ENCODE data around the gene RAX2. TPM values are rescaled to one million over a fixed set of nuclear protein-coding genes. Genes with fewer than 3 reads are reported as not detected.

The RAX2 gene
- polyA plus RNA-seq, 1 of the 3 experiments (the other 2 are of a cell fraction), result not detected

- CTCF ChIA-PET, result interaction anchor here (0.9 to 3.4 kb wide), 2 partner anchors 10 to 13 kb away, joined by 3 to 13 read pairs; partner anchors contain the start of genes APBA3 and MRPL54
- no peak for TF ChIP-seq CHD2 (IDR thresholded peaks at IDR 0.05; ENCODE audit: low read length, partially characterized antibody)
- TF ChIP-seq MXI1 (IDR thresholded peaks at IDR 0.05; ENCODE audit: low read depth, low read length), result no peak
- TF ChIP-seq SIN3A (IDR thresholded peaks at IDR 0.05; ENCODE audit: borderline replicate concordance, low read depth, low read length), result no peak
- no peak for TF ChIP-seq TCF12 (IDR thresholded peaks at IDR 0.05)
- no peak for TF ChIP-seq FOXM1 (IDR thresholded peaks at IDR 0.05; ENCODE audit: low read depth)
- no peak for TF ChIP-seq YY1 (IDR thresholded peaks at IDR 0.05; ENCODE audit: low read depth)
- TF ChIP-seq TEAD4 (IDR thresholded peaks at IDR 0.05; ENCODE audit: borderline replicate concordance, insufficient read depth), result no peak
- TF ChIP-seq IRF3 (IDR thresholded peaks at IDR 0.05; ENCODE audit: low read depth, low read length), result no peak
- TF ChIP-seq EZH2phosphoT487 (IDR thresholded peaks at IDR 0.05; ENCODE audit: borderline replicate concordance, low read depth), result no peak
- Histone ChIP-seq H3K4me2 (no peak overlapping the region), H3F3A (replicated peaks; ENCODE audit: insufficient read depth) (no peaks in the 10 kb centered on the region), H2AFZ (ENCODE audit: low read depth) (no peak overlapping the region), H4K20me1 (ENCODE audit: insufficient read depth) (no peaks in the 10 kb centered on the region), H3K4me1 (ENCODE audit: control insufficient read depth in 1 of 2, insufficient read depth in 2 of 2, low read depth in 1 of 2, low read length in 1 of 2) (no peaks in the 10 kb centered on the region), H3K9me3 (no peaks in the 10 kb centered on the region), H3K79me2 (ENCODE audit: insufficient read depth) (no peaks in the 10 kb centered on the region), H3K9ac (no peak overlapping the region), H3K27ac (ENCODE audit: low read depth in 2 of 2, low read length in 1 of 2) (no peak overlapping the region), H3K36me3 (replicated peaks in 1 of 2; ENCODE audit: control insufficient read depth in 1 of 2, insufficient read depth in 2 of 2, low read length in 1 of 2) (peaks cover 5 to 12% of the 10 kb centered on the region in 2 experiments), H3K4me3 (ENCODE audit: low read depth in 2 of 2, low read length in 1 of 2) (no peak overlapping the region), H3K27me3 (ENCODE audit: insufficient read depth) (no peaks in the 10 kb centered on the region), H3K9me2 (no peaks in the 10 kb centered on the region)
- WGBS (ENCODE audit: low lambda C conversion rate), result 98% methylated on average over 8 of the region's 8 CpGs
- no peak for DNase-seq
- POLR2A ChIA-PET, result interaction anchor here (1.3 kb wide), 1 partner anchor 13 kb away, joined by 4 read pairs; the partner anchor contains the start of gene MRPL54
These were observed 23.1 kb downstream of the RAX2 start for GRCh38 chr19:3748965-3749364.

- 75% methylated on average over 23 of the region's 31 CpGs for WGBS (ENCODE audit: low lambda C conversion rate)
- TF ChIP-seq USF1 (IDR thresholded peaks at IDR 0.05; ENCODE audit: borderline replicate concordance, low read depth), result no peak
- no peak for TF ChIP-seq PBX3 (IDR thresholded peaks at IDR 0.05)
- CTCF ChIA-PET, result interaction anchor here (1.0 kb wide), 1 partner anchor 34 kb away, joined by 3 read pairs; no protein-coding TSS in a partner anchor
- Histone ChIP-seq H4K20me1 (ENCODE audit: insufficient read depth) (no peaks in the 10 kb centered on the region), H3K4me3 (ENCODE audit: low read depth in 2 of 2, low read length in 1 of 2) (no peak overlapping the region), H3K9me3 (no peaks in the 10 kb centered on the region), H3K27ac (ENCODE audit: low read depth in 2 of 2, low read length in 1 of 2) (no peak overlapping the region), H3K4me2 (no peak overlapping the region), H3K9ac (no peak overlapping the region), H3K9me2 (no peaks in the 10 kb centered on the region), H3F3A (replicated peaks; ENCODE audit: insufficient read depth) (no peaks in the 10 kb centered on the region), H3K4me1 (ENCODE audit: control insufficient read depth in 1 of 2, insufficient read depth in 2 of 2, low read depth in 1 of 2, low read length in 1 of 2) (no peaks in the 10 kb centered on the region), H2AFZ (ENCODE audit: low read depth) (no peak overlapping the region), H3K79me2 (ENCODE audit: insufficient read depth) (no peaks in the 10 kb centered on the region), H3K27me3 (ENCODE audit: insufficient read depth) (no peaks in the 10 kb centered on the region), H3K36me3 (replicated peaks in 1 of 2; ENCODE audit: control insufficient read depth in 1 of 2, insufficient read depth in 2 of 2, low read length in 1 of 2) (peaks cover 5 to 10% of the 10 kb centered on the region in 2 experiments)
- DNase-seq, result no peak
- POLR2A ChIA-PET, result interaction anchor here (0.6 to 1.0 kb wide), 2 partner anchors 16 to 22 kb away, joined by 3 to 4 read pairs; partner anchors contain the start of gene MRPL54
These were observed 25.5 kb downstream of the RAX2 start for GRCh38 chr19:3746371-3747056.
